Measurements from ENCODE around the gene PXMP2.

DNA sequence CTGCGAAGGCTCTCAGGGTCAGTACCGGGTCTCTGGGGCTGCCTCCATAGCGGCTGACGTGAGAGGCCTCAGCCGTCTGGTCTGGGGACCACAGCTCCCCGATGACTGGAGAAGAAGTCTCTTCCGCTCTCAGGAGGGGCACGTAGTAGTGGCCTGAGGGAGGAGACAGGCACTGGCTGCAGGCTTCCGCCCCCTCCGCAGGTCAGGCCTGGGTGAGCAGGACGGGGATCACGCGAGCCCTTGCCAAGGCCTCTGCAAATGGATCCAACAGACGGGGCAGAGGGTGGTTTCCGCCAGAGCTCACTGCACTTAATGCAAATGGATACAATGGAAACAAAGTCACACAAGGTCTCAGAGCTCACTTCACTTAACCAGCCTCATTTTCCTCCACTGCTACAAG is 49.5 kb downstream of the PXMP2 start:
- TF ChIP-seq, protein P1, sequence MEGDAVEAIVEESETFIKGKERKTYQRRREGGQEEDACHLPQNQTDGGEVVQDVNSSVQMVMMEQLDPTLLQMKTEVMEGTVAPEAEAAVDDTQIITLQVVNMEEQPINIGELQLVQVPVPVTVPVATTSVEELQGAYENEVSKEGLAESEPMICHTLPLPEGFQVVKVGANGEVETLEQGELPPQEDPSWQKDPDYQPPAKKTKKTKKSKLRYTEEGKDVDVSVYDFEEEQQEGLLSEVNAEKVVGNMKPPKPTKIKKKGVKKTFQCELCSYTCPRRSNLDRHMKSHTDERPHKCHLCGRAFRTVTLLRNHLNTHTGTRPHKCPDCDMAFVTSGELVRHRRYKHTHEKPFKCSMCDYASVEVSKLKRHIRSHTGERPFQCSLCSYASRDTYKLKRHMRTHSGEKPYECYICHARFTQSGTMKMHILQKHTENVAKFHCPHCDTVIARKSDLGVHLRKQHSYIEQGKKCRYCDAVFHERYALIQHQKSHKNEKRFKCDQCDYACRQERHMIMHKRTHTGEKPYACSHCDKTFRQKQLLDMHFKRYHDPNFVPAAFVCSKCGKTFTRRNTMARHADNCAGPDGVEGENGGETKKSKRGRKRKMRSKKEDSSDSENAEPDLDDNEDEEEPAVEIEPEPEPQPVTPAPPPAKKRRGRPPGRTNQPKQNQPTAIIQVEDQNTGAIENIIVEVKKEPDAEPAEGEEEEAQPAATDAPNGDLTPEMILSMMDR (IDR thresholded peaks at IDR 0.05) = no peak
- TF ChIP-seq POLR2A (IDR thresholded peaks at IDR 0.05) = no peak

Measured in breast epithelium (tissue), 3 donors.